GM23338 (cell line): ENCODE data around the gene LYSET. TPM values are rescaled to one million over a fixed set of nuclear protein-coding genes. Genes with fewer than 3 reads are reported as not detected.

Experiments used
- ATAC-seq: fragments of 200-7000 bp; cut with Tn5 transposase; 3 replicates; pipeline ENCODE4 v1.9.1; 2020
- DNase-seq: peaks from one replicate; pipeline ENCODE4 v3.0.0-alpha.2; 2015; ENCODE audit warnings: low spot score
- H2AFZ ChIP-seq: fragments of 200-600 bp; sonication (generic); 2 replicates; pipeline ENCODE4 v1.8.0; 2016; ENCODE audit warnings: antibody characterized with exemption, mild to moderate bottlenecking, moderate library complexity
- H3F3A ChIP-seq: fragments of 200-600 bp; sonication (generic); replicated peaks from 2 replicates; pipeline ENCODE4 v1.8.0; 2017; ENCODE audit warnings: antibody characterized with exemption, mixed run types, low read depth
- H3K27ac ChIP-seq: fragments of 200-600 bp; sonication (generic); 2 replicates; pipeline ENCODE4 v1.6.1; 2016; ENCODE audit warnings: low read depth
- H3K27me3 ChIP-seq: fragments of 200-600 bp; sonication (generic); 2 replicates; pipeline ENCODE4 v1.8.0; 2016; ENCODE audit warnings: mild to moderate bottlenecking, mixed run types, moderate library complexity; ENCODE audit not compliant: insufficient read depth
- H3K36me3 ChIP-seq: fragments of 200-600 bp; sonication (generic); 2 replicates; pipeline ENCODE4 v1.8.0; 2016; ENCODE audit warnings: mild to moderate bottlenecking; ENCODE audit not compliant: insufficient read depth
- H3K4me1 ChIP-seq: fragments of 200-600 bp; sonication (generic); 2 replicates; pipeline ENCODE4 v1.8.0; 2016; ENCODE audit warnings: mild to moderate bottlenecking, moderate library complexity; ENCODE audit not compliant: insufficient read depth
- H3K4me2 ChIP-seq: fragments of 200-600 bp; sonication (generic); 2 replicates; pipeline ENCODE4 v1.7.1; 2017; ENCODE audit warnings: mixed run types
- H3K4me3 ChIP-seq: fragments of 200-600 bp; sonication (generic); 2 replicates; pipeline ENCODE4 v1.6.1; 2016; ENCODE audit warnings: mixed run types
- H3K79me2 ChIP-seq: fragments of 200-600 bp; sonication (generic); replicated peaks from 2 replicates; pipeline ENCODE4 v1.8.0; 2017; ENCODE audit warnings: mild to moderate bottlenecking; ENCODE audit not compliant: insufficient read depth
- H3K9me2 ChIP-seq: fragments of 200-600 bp; sonication (generic); 2 replicates; pipeline ENCODE4 v1.8.0; 2017; ENCODE audit not compliant: insufficient read depth
- H4K20me1 ChIP-seq: fragments of 200-600 bp; sonication (generic); replicated peaks from 2 replicates; pipeline ENCODE4 v1.8.0; 2017; ENCODE audit warnings: mild to moderate bottlenecking; ENCODE audit not compliant: insufficient read depth
- H3K27ac Mint-ChIP-seq: 2 replicates; pipeline ENCODE4 v1.8.0; 2020; ENCODE audit warnings: inconsistent platforms, mild to moderate bottlenecking, moderate library complexity, mixed read lengths
- H3K27me3 Mint-ChIP-seq: 3 replicates; pipeline ENCODE4 v1.8.0; 2022; ENCODE audit warnings: low read depth, mild to moderate bottlenecking, moderate library complexity, mixed read lengths, inconsistent platforms; ENCODE audit not compliant: insufficient read depth, poor library complexity
- H3K36me3 Mint-ChIP-seq: 3 replicates; pipeline ENCODE4 v1.8.0; 2021; ENCODE audit warnings: low read depth, mild to moderate bottlenecking, inconsistent platforms, moderate library complexity, mixed read lengths
- H3K4me1 Mint-ChIP-seq: 3 replicates; pipeline ENCODE4 v1.8.0; 2020; ENCODE audit warnings: mild to moderate bottlenecking, inconsistent platforms, mixed read lengths
- H3K4me3 Mint-ChIP-seq: 3 replicates; pipeline ENCODE4 v1.8.0; 2021; ENCODE audit warnings: moderate library complexity, mild to moderate bottlenecking, inconsistent platforms, mixed read lengths
- H3K9me3 Mint-ChIP-seq: 3 replicates; pipeline ENCODE4 v1.8.0; 2020; ENCODE audit warnings: moderate library complexity, mild to moderate bottlenecking, inconsistent platforms, mixed read lengths
- CREB1 ChIP-seq: fragments of 250-450 bp; sonication (Bioruptor Pico); IDR thresholded peaks from 2 replicates; pipeline ENCODE4 v1.5.0; 2020; ENCODE audit warnings: low read depth, mild to moderate bottlenecking, moderate library complexity
- EZH2 ChIP-seq: fragments of 200-600 bp; sonication (generic); IDR thresholded peaks from one replicate; pipeline ENCODE4 v1.8.0; 2017; ENCODE audit warnings: antibody characterized with exemption, mild to moderate bottlenecking, low read depth; ENCODE audit not compliant: unreplicated experiment
- EZH2phosphoT487 ChIP-seq: fragments of 200-600 bp; sonication (generic); IDR thresholded peaks from one replicate; pipeline ENCODE4 v1.8.1; 2018; ENCODE audit warnings: antibody characterized with exemption; ENCODE audit not compliant: unreplicated experiment
- JUNB ChIP-seq: IDR thresholded peaks from one replicate; pipeline ENCODE4 v1.6.1; 2016; ENCODE audit warnings: antibody characterized with exemption; ENCODE audit not compliant: unreplicated experiment
- NANOG ChIP-seq: IDR thresholded peaks from 2 replicates; pipeline ENCODE4 v1.6.1; 2016; ENCODE audit warnings: antibody characterized with exemption, borderline replicate concordance
- POLR2AphosphoS5 ChIP-seq: IDR thresholded peaks from 2 replicates; pipeline ENCODE4 v1.6.1; 2016; ENCODE audit warnings: antibody characterized with exemption, low read depth
- REST ChIP-seq: IDR thresholded peaks from one replicate; pipeline ENCODE4 v1.6.1; 2018; ENCODE audit warnings: antibody characterized with exemption; ENCODE audit not compliant: unreplicated experiment
- STAT1 ChIP-seq: IDR thresholded peaks from one replicate; pipeline ENCODE4 v1.6.1; 2016; ENCODE audit warnings: antibody characterized with exemption; ENCODE audit not compliant: unreplicated experiment
- ZNF114 ChIP-seq: fragments of 250-450 bp; sonication (Bioruptor Pico); IDR thresholded peaks from 2 replicates; pipeline ENCODE4 v1.5.0; 2020; ENCODE audit warnings: mild to moderate bottlenecking, moderate library complexity
- ZNF331 ChIP-seq: fragments of 250-450 bp; sonication (Bioruptor Pico); IDR thresholded peaks from 2 replicates; pipeline ENCODE4 v1.5.0; 2020; ENCODE audit warnings: low read depth, mild to moderate bottlenecking, moderate library complexity
- polyA plus RNA-seq: library from polyadenylated mRNA; unstranded; fragments of >200 nt; fragmentation: Nextera tagmentation; extraction: Ambion mirVana; gene quantifications from 2 replicates; pipeline ENCODE4 v1.2.1, GENCODE V29; 2016
- total RNA-seq: library from RNA; depleted of rRNA; stranded (reverse); fragments of >200 nt; shearing (Covaris generic); gene quantifications from 2 replicates; pipeline ENCODE4 v1.2.3, GENCODE V29; 2014
- TF ChIP-seq, protein P1 (sequence below), 2 experiments: fragments of 200-600 bp in 1 of 2; sonication (generic) in 1 of 2; conservative IDR thresholded peaks; 2 replicates each; pipeline versions ENCODE4 v1.5.1 to v1.6.1; 2016 to 2017; ENCODE audit warnings: antibody characterized with exemption in 2 of 2, low read depth in 2 of 2, mild to moderate bottlenecking in 2 of 2, moderate library complexity in 1 of 2
- TF ChIP-seq, protein P2 (sequence below): fragments of 250-450 bp; sonication (Bioruptor Pico); IDR thresholded peaks from 2 replicates; pipeline ENCODE4 v1.5.0; 2020; ENCODE audit warnings: mild to moderate bottlenecking, moderate library complexity
- TF ChIP-seq, protein P3 (sequence below): IDR thresholded peaks from 2 replicates; pipeline ENCODE4 v1.6.1; 2016; ENCODE audit warnings: antibody characterized with exemption

Gene LYSET
- total and polyA plus RNA-seq, 2 experiments from 2014 or later: 14.2 to 34.0 TPM

DNA sequence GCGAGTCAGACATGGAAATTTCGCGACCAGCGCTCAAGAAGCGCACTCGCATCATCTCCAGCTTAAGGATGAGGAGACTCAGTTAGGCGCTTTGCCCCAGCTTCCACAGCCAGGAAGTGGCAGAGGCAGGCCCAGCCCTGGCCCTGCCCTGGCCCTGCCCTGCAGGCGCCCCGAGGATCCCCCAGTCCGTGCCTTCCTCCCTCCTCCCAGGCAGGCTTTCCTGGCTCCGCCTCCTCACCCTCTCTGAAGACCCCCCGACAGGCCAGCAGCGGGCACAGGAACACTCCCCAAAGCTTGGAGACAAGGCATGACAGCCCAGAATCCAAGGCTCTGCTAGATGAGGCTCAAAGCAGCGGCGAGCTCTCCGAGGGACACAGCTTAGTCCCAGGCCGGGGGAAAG, 47.0 kb downstream of the LYSET start:
- peaks cover 7% of the 10 kb centered on the region for H3K27me3 Mint-ChIP-seq
- H3K4me3 Mint-ChIP-seq: no peak overlapping the region
- no peak overlapping the region for H3K4me2 ChIP-seq
- H3K4me1 ChIP-seq: no peaks in the 10 kb centered on the region
- H3K4me1 Mint-ChIP-seq: no peaks in the 10 kb centered on the region; the same call in 2 of the 3 replicates
- H3K4me3 ChIP-seq: no peak overlapping the region
- H3F3A ChIP-seq: no peaks in the 10 kb centered on the region
- 0 out of 2 replicates have a peak, but pooled peaks cover 1% of the 10 kb centered on the region for H3K36me3 ChIP-seq
- no peak overlapping the region for H3K27ac ChIP-seq
- no peaks in the 10 kb centered on the region for H3K79me2 ChIP-seq
- H3K9me2 ChIP-seq: no peaks in the 10 kb centered on the region
- TF ChIP-seq, protein P1, sequence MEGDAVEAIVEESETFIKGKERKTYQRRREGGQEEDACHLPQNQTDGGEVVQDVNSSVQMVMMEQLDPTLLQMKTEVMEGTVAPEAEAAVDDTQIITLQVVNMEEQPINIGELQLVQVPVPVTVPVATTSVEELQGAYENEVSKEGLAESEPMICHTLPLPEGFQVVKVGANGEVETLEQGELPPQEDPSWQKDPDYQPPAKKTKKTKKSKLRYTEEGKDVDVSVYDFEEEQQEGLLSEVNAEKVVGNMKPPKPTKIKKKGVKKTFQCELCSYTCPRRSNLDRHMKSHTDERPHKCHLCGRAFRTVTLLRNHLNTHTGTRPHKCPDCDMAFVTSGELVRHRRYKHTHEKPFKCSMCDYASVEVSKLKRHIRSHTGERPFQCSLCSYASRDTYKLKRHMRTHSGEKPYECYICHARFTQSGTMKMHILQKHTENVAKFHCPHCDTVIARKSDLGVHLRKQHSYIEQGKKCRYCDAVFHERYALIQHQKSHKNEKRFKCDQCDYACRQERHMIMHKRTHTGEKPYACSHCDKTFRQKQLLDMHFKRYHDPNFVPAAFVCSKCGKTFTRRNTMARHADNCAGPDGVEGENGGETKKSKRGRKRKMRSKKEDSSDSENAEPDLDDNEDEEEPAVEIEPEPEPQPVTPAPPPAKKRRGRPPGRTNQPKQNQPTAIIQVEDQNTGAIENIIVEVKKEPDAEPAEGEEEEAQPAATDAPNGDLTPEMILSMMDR (conservative IDR thresholded peaks at IDR 0.05; ENCODE audit: low read depth in 2 of 2): no peak
- TF ChIP-seq ZNF114 (no peak), JUNB (no peak), ZNF331 (CRISPR knock-in tag) (no peak), EZH2phosphoT487 (no peak), CREB1 (no peak), NANOG (no peak), EZH2 (no peak), STAT1 (no peak), REST (no peak), POLR2AphosphoS5 (no peak)
- TF ChIP-seq, protein P2, sequence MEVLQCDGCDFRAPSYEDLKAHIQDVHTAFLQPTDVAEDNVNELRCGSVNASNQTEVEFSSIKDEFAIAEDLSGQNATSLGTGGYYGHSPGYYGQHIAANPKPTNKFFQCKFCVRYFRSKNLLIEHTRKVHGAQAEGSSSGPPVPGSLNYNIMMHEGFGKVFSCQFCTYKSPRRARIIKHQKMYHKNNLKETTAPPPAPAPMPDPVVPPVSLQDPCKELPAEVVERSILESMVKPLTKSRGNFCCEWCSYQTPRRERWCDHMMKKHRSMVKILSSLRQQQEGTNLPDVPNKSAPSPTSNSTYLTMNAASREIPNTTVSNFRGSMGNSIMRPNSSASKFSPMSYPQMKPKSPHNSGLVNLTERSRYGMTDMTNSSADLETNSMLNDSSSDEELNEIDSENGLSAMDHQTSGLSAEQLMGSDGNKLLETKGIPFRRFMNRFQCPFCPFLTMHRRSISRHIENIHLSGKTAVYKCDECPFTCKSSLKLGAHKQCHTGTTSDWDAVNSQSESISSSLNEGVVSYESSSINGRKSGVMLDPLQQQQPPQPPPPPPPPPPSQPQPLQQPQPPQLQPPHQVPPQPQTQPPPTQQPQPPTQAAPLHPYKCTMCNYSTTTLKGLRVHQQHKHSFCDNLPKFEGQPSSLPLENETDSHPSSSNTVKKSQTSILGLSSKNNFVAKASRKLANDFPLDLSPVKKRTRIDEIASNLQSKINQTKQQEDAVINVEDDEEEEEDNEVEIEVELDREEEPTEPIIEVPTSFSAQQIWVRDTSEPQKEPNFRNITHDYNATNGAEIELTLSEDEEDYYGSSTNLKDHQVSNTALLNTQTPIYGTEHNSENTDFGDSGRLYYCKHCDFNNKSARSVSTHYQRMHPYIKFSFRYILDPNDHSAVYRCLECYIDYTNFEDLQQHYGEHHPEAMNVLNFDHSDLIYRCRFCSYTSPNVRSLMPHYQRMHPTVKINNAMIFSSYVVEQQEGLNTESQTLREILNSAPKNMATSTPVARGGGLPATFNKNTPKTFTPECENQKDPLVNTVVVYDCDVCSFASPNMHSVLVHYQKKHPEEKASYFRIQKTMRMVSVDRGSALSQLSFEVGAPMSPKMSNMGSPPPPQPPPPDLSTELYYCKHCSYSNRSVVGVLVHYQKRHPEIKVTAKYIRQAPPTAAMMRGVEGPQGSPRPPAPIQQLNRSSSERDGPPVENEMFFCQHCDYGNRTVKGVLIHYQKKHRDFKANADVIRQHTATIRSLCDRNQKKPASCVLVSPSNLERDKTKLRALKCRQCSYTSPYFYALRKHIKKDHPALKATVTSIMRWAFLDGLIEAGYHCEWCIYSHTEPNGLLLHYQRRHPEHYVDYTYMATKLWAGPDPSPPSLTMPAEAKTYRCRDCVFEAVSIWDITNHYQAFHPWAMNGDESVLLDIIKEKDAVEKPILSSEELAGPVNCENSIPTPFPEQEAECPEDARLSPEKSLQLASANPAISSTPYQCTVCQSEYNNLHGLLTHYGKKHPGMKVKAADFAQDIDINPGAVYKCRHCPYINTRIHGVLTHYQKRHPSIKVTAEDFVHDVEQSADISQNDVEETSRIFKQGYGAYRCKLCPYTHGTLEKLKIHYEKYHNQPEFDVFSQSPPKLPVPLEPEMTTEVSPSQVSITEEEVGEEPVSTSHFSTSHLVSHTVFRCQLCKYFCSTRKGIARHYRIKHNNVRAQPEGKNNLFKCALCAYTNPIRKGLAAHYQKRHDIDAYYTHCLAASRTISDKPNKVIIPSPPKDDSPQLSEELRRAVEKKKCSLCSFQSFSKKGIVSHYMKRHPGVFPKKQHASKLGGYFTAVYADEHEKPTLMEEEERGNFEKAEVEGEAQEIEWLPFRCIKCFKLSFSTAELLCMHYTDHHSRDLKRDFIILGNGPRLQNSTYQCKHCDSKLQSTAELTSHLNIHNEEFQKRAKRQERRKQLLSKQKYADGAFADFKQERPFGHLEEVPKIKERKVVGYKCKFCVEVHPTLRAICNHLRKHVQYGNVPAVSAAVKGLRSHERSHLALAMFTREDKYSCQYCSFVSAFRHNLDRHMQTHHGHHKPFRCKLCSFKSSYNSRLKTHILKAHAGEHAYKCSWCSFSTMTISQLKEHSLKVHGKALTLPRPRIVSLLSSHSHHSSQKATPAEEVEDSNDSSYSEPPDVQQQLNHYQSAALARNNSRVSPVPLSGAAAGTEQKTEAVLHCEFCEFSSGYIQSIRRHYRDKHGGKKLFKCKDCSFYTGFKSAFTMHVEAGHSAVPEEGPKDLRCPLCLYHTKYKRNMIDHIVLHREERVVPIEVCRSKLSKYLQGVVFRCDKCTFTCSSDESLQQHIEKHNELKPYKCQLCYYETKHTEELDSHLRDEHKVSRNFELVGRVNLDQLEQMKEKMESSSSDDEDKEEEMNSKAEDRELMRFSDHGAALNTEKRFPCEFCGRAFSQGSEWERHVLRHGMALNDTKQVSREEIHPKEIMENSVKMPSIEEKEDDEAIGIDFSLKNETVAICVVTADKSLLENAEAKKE (CRISPR knock-in tag): no peak
- TF ChIP-seq, protein P3, sequence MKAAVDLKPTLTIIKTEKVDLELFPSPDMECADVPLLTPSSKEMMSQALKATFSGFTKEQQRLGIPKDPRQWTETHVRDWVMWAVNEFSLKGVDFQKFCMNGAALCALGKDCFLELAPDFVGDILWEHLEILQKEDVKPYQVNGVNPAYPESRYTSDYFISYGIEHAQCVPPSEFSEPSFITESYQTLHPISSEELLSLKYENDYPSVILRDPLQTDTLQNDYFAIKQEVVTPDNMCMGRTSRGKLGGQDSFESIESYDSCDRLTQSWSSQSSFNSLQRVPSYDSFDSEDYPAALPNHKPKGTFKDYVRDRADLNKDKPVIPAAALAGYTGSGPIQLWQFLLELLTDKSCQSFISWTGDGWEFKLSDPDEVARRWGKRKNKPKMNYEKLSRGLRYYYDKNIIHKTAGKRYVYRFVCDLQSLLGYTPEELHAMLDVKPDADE: no peak
- H3K9me3 Mint-ChIP-seq: no peaks in the 10 kb centered on the region
- no peak for DNase-seq
- H2AFZ ChIP-seq: peak overlapping the region; percentile 38
- H3K36me3 Mint-ChIP-seq: peaks cover 21% of the 10 kb centered on the region
- H3K27ac Mint-ChIP-seq: no peak overlapping the region
- no peaks in the 10 kb centered on the region for H3K27me3 ChIP-seq
- no peaks in the 10 kb centered on the region for H4K20me1 ChIP-seq
- peak; percentile 41 for ATAC-seq
